ENCODE measurements around the gene XRCC3.

The XRCC3 gene

DNA sequence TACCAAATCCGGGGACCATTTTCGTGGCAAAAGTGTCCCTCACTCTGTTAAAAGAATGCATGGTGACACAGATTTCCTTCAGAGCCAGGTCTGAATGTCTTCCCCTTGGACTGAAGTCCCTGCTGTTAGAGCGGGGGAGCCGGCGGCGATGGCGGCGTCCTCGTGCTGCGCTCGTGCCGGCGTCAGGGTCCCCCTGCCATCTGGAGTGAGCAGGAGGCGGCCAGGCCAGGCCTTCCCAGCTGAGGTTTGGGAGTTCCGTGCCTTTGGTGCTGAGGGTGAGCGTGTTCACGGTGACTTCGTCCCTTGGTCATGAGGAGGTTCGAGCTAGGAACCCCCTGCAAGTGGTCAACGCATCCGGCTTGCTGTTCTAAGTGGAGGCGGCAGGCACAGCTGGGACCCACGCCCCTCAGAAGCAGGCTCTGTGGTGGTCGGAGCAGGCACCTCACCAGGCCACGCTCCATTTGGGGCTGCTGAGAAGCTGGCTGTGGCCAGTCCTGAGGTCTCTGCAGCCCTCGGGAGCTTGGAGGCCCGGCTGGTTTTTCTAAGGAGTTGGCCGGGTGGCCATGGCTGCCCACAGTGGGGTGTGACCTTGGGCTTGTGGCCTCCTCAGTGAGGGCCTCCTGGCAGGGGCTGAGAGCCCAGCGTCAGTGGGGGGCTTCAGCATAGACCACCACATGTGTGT, 9.9 kb upstream of the XRCC3 start:
- DNase-seq = no peak

DNA sequence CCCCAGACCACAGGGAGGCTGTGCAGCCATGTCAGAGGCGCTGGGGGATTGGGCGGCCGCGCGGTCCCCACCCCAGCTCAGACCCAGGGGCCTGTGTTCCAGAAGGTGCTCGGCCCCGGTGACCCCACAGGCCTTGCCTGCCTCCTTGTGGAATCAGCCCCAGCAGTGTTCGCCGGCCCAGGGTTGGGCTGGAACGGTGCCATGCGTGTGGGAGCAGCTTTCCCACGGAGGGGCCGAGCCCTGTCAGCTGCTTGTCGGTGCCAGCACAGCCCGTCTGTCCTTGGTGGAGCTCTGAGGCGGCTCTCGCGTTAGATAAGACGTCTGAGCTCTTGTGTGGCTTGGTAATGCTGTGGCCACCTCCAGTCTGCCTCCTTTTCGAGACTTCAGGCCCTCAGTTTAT, 8.9 kb upstream of the XRCC3 start:
- DNase-seq = no peak

DNA sequence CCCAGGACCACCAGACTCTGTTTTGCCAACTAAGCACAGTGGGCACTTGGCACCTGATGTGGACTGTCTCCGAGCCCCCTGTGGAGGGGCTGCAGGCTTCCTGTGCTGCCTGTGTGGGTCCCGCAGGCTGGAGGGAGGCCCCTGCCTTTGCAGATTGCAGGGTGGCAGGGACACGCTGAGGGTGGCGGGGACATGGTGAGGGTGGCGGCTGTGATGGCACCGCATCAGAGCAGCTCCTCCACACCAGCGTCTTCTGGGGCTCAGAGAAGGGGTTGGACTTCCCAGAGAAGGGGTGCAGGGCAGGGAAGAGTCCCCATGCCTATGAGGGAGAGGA, 8.5 kb upstream of the XRCC3 start:
- no peak for DNase-seq

DNA sequence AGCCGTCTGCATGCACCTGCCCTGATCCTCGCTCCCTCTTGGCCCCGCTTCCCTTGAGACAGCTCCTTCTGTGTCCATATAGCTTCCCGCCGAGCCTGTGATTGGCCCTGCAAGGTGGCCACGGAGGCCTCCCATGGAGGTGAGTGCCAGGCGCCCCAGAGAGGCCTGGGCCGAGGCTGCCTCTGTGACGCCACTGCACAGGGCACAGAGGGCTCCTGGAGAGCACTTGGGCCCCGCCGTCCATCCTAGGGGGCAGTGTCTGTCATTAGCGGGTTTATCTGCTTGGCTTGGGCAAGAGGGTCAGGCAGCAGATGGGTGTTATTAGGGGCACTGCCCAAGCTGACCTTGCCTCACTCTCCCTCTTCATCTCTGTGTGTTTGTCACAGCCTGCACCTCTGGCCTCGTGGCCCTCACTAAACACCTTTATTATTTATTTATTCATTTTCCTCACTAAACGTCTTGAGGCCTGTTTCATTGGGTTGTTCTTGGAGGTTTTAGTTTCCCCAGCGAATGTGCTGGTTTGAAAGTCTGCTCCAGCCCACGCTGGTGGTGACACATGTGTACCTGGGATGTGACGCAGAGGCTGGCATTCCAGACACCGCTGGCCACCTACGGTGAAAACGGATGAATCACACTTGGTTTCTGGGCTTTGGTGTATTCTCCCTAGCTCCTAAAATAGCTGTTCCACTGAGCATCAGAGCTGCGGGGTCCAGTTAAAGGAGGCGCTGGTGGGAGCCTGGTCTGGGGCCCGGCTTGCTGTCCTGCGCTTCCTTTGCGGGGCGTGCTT, 6.3 kb upstream of the XRCC3 start:
- no peak for DNase-seq

DNA sequence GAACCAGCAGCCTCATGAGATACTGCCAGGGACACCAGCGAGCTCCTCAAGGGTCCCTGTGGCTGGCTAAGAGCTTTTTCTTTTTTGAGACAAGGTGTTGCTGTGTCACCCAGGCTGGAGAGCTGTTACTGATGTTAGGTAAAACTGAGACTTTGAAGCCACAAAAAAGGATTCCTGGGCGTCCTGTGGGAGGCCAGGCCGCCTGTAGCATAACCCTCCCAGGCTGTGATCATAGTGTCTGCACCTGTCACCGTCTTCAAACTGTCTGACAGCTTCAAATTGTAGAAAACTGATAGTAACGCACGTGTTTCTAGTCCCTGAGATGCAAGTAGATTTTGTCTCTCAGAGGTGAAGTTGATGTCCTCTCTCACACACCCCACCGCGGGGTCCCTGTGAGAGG, 4.5 kb upstream of the XRCC3 start:
- no peak for DNase-seq

DNA sequence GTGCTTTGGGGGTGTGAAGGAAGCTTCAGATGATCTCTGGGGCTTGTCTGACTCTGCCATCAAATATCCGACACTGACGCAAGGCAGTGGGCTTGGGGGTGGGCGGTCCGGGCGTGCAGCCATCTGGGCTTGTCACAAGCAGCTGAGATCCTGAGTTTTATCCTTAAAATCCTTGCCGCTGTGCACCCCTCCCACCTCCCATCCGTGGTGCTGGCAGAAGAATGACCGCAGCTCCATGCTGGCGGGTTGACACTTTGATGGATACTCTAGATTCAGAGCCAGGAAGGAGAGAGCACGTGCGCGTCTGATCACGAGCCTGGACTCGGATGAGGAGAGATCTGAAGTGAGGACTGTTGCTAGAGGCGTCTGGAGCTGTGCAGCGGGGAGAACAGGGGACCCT, 3.3 kb upstream of the XRCC3 start:
- DNase-seq = no peak

DNA sequence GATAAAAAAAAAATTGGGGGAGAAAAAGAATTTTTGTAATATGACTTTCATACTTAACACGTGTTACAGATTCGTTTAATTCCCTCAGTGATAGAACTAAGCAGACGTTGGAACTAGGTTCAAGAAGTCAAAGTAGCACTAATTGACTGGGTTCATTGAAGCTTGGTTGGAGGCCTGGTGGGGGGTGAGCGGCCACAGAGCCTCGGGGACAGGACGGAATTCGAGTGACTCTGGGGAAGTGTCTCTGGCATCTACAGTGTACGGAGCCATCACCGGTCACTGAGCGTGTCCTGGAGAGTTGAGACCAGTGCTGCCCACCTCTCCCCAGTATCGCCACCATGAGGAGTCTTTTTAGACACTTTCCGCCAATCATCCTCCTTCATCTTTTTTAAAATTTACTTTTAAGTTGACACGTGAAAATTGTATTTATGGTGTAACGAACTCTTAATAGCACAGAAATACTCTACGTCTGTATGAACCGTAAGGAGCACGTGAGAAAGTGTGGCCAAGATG, 1.7 kb upstream of the XRCC3 start:
- DNase-seq = no peak

DNA sequence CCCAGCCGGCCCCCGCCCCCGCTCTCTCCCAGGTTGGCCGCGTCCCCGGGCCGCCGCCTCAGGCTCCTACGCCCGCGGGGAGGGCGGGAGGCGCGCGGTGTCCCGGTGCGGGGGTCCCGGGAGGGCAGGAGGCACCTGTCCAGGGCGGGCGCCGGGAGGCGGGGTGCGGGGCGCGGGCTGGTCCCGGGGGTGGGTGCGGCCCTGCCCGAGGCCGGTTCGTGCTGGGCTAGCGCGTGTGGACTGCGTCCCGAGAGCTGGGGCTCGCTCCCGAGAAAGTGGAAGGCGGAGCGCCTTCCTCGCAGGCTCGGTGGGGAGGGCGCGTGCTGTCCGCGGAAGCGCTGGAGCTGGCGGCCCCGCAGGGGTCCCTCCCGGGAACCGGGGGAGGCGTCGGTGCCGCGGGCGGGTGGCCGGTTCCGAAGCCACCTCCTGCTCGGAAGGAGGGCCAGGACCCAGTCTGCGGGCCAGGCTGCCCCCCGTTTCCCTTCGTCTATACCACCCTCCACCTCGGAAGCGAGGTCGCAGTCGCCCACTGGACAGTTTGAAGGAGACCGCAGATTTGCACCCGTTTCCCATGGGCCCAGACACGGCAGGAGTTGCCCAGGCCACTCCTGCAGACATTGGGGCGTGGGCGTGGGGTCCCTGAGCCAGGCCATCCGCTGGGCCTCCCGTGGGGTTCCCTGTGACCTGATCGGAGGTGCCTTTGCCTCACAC, 995 bp upstream of the XRCC3 start:
- DNase-seq = no peak

DNA sequence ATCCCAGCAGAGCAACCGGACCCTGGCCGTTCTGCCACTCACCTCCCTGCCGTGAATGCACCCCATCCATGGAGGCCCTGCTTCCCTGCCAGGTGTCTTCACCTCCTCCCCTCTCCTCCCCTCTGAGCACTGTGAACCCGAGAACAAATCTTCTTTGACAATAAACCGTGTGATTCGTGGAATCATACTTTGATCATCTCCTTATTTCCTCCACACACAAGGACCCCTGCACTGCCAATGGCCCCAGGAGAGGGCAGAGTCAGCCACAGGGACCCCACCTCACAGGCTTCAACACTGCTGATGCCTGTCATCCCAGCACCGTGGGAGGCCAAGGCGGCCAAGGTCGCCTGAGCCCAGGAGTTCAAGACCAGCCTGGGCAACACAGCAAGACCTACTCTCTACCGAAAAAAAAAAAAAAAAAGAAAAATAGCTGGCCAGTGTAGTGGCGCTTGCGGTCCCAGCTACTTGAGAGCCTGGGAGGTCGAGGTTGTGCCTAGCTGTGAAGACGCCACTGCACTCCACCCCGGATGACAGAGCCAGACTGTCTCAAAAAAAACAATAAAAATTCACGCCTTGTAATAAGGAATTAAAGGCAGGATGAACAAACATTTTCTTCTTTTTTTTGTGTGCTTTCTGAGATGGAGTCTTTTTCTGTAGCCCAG, 1.1 kb downstream of the XRCC3 start:
- DNase-seq = no peak

DNA sequence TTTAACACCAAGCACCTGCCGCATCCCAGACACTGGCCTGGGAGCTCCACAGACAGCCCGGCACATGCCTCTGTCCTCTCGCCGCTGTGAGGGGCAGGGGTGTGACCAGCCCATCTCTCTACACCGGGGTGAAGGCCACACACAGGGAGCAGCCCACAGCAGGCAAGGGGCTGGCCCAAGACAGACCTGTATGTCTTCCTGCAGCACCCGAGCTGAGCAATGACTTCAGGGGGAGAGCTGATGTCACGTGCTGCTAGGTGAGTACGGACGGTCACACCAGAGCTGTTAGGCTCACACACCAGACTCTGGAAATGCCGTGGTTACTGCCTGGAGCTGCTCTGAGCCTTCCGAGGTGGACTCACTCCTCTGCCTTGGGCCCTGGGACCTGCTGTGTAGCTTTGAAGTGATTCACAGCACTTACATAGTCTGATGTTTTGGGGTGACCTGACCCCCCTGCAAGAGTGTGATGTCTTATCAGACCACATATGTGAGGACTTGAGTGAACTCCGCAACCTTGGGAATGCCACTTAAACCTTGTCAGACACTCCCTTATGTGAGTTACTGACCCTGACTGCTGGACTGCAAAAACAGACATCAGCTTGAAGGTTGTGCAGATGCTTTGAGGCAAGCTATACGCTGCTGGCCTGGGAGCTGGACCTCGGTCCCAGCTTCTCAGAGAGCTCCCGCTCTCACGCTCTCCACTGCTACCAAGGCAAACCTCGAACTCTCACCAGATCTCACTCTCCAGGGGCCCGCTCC, 1.8 kb downstream of the XRCC3 start:
- DNase-seq = no peak

DNA sequence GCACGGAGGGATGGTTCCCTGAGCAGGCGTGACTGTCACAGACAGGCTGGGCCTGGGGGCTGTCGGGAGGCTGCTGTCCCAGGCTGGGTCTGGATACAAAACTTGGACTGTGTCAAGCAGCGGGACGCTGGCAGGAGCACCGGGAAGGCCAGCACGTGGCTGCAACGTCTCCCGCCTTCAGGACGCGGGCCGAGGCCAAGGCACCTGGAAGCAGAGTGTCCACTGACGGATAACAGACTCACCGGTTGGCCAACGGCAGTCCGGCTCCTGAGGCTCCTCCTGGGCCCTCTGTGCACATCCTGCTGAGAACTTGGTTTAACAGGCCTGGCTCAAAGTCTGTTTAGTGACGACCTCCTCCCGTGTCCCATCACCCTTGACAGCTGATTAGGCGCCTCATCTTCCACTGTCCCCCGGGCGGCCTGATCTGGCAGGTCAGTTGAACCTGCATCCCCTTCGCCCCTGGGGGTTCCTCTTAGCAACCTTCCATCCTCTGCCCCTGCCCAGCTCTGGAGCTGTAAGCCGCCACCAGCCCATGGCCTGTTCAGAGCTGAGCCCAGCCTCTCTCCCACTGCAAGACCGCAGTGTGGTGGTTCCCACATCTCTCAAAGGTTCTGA, 2.5 kb downstream of the XRCC3 start:
- no peak for DNase-seq

DNA sequence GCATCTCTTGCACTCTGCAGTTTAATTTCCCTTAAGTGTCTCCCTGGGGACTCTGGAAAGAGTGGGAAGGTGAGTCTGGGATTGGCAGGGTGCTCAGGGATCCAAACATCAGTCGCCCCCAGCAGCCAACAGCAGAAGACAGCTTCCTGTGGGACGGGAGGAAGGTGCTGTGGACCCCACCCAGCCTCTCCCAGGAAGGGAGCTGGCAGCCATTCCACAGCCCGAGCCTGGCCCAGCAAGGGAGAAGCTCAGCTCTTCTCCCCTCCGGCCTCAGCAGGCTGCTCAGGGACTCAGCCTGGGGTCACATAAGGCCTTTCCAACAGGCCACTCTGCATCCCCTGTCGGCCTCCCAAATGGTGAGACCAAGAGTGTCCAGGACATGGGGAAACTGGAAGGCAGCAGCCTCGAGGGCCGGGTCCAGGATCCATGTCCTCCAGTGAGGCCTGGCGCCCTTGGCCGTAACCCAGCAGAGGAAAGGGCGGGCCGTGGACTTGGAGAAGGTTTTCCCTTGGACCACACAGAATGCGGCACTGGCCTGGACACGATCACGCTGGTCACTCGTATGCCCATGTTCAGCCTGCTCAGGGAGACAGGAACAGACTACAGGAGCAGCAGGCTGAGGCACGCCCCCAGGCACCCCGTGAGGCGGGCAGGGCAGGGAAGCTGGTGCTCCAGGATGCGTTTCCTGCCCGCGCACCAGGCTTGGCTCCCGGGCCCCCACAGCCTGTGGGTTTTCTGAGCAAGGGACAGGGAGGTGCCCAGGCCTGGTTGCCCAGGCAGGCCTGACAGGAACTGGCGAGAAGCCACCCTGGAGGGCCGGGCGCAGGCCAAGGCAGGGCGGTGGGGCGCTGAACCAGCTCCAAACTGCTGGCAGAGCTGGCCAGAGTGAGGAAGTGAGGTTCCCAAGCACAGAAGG, 3.5 kb downstream of the XRCC3 start:
- no peak for DNase-seq

DNA sequence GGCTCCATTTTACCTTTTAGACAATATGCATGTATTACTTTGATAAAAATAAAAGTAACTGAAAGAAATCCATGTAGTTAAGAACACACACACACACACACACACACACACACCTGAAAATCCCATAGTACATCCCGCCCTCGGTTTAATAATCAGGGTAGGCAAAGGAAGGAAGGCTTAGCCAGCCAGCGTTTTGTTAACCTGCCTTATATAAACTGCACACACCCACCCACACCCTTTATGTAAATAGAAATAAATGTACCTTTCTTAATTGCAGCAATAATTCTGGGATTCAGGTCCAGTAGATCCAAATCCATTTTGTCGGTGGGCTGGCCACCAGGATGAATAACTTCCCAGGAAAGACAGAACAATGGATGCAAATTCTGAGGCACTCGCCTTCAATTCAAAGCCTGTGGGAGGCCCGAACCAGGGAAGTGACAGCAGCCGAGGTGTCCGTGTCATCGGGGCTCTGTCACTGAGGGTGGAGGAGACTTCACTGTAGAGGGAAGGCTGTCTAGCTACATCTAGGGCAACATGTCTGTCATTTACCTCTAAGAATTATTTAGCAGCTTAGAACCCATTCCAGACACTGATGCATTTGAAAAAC, 4.4 kb downstream of the XRCC3 start:
- DNase-seq = no peak

DNA sequence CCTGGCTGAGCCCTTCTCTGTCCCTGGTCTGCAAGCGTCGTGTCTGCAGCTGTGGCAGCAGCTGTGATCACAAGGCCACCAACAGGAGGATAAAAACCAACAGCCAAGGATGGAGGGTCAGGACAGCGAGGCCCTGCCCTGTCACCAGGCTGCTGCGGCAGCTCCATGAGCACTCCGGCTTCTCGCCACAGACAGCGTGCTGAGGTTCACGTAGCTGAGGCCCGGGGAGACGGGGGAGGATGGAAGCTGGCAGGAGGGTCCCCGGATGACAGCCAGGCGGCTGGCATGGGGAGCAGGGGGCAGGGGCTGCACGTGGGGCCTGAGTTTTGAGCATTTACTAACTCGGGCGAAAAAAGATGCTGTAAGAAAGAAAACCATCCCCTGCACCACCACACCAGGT, 5.4 kb downstream of the XRCC3 start:
- DNase-seq = no peak

DNA sequence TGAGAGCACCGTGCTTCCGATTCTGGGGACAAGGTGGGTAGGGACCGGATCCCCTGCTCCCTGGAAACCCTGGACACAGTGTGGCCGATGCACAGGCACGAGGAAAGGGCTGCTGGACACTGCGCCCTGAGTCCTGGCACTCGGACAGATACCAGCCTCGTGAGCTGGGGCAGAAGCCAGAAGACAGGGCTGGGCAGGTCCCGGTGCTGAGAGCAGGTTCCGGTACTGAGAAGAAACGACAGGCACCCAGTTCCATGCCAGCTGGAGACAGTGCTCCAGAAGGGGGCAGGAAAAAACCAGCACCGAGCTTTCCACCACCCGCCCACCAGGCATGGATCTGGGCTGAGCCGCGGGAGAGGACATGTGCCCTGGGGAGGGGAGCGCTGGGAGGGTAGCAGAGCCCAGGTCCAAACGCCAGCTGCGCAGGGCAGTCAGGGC, 6.5 kb downstream of the XRCC3 start:
- DNase-seq = no peak

DNA sequence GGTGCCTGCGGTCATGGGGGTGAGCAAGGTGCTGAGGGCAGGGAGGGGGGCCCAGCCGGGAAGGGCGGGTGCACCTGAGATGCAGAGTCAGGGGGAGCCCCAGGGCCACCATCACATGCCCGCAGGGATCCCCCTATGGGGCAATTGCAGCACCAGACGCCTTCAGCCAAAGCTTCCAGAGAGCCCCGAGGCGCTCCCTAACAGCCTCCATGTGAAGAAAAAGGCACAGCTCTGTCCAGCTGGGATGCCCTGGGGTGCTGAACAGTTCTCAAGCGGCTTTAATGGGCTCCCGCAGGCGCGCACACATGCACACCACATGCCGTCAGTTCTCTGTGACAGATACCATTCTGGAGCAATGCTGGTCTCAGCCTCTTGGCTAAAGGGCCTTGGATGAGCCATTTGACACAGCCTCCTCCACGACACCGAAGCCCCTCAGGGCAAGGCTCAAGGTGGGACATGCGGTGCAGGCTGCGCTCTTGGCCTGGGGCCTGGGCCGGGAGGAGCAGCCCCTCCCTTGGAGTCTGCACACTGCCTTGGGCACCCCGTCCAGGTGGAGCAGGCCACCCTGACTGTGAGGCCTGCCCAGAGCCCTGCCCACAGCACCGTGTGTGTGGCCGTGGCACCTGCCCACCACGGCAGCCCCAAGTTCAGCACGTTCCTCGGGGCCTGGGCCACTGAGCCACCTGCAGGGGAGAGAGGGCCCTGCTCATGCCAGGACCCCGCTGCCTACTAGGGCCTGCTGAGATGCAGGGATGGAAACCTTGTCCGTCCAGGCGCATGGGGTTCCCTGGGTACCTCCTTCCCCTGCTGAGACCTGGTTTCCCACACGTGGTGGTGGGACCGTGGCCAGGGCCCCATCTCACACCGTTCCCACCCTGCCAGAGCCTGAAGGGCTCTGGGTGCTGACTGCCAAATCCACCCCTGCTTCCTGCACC, 7.7 kb downstream of the XRCC3 start:
- DNase-seq = no peak

DNA sequence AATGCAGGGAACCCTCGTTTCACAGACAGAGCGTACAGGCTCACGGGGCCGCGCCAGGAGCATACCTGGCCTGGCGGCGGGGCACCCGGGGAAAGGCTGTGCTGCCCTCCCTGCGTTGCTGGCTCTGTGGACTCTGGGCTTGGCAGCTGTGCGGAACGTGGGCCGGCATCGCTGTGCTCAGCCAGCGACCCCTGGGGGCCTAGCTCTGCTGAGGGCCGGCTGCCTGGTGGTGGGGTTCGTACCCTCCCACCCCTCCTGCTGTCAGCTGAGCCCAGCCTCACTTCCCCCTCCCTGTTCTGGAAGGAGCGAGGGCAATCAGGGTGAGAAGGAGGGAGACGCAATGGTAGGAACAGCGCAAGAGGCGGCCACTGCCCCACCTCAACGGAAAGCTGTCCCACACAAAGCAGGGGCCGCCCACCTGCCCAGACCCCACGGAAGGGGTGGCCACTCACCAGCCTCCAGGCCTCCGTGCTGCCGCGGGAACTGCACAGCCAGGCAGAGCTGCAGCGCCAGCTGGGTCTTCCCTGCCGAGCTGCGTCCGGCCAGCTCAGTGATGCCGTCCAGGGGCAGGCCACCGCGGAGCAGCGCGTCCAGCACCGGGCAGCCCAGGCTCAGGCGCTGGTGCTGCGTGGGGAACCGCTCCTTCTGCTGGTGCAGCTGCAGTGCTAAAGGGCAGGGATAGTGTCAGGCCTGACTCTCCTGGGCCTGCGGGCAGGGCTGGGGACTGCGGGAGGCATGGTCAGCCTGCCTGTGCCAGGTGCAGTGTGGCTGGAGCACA, 8.5 kb downstream of the XRCC3 start:
- no peak for DNase-seq

DNA sequence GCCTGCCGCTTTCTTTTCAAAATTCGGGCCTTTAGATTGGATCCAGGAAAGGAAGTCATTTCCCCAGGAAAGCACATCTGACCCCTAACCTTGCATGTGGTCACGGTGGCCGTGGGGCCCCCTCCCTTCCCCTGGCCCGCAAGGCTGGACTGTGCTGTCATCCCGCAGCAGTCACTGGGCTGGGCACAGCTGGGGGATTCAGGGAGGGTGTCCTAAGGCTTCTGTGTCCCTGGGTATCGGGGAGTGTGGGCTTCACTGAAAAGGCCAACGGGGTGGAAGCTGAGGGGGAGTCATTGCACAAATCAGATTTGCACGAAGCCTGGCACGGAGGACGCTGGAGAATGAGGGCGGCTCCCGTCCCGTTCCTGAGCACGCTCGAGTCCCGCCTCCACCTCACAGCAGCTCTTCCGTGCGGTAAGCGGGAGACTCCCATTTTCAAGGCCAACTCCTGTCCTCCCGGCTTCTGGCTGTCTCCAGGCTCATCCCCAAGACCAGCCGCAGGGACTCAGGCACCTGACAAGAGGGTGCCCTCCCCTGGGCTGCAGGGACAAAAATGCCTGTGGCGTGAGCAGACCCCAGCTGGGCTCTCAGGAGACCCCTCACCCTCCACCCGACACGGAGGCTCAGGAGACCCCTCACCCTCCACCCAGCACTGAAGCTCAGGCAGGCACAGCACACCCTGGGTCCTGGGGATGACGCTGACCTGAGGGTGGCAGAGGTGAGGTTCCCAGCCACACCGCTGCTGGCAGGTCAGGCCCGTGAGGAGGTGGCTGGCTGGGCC, 9.6 kb downstream of the XRCC3 start:
- no peak for DNase-seq
